ENCODE results near the gene ADAMTS19.

ADAMTS19 gene

GRCh38 chr5:129763651-129764050, 303.6 kb downstream of the ADAMTS19 start:
- no peak overlapping the region for H3K4me3 ChIP-seq (ENCODE audit: low read depth, low read length)
- TF ChIP-seq, protein P1, sequence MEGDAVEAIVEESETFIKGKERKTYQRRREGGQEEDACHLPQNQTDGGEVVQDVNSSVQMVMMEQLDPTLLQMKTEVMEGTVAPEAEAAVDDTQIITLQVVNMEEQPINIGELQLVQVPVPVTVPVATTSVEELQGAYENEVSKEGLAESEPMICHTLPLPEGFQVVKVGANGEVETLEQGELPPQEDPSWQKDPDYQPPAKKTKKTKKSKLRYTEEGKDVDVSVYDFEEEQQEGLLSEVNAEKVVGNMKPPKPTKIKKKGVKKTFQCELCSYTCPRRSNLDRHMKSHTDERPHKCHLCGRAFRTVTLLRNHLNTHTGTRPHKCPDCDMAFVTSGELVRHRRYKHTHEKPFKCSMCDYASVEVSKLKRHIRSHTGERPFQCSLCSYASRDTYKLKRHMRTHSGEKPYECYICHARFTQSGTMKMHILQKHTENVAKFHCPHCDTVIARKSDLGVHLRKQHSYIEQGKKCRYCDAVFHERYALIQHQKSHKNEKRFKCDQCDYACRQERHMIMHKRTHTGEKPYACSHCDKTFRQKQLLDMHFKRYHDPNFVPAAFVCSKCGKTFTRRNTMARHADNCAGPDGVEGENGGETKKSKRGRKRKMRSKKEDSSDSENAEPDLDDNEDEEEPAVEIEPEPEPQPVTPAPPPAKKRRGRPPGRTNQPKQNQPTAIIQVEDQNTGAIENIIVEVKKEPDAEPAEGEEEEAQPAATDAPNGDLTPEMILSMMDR (IDR thresholded peaks at IDR 0.05; ENCODE audit: low read depth, low read length), result no peak

DNA sequence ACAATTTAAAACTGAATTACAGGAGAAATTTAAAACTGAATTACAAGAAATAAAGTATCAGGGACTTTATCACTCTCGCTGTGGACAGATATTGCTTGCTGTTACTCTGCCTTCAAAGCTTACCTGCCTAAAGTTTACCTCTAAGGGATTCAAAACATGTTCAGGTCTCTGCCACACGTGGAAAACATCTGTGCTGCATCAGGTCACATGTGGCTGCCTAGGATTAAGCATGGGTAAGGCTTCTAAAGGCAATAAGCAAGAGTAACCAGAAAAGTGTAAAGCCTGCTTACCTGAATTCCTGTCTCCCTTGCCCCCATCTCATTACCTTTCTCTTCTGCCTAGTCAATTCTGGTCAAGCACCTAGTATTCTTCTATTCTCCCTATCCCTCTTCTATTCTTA, 306.7 kb downstream of the ADAMTS19 start:
- H3K4me3 ChIP-seq (ENCODE audit: low read depth, low read length), result no peak overlapping the region
- TF ChIP-seq, protein P1 (IDR thresholded peaks at IDR 0.05; ENCODE audit: low read depth, low read length), result no peak

DNA sequence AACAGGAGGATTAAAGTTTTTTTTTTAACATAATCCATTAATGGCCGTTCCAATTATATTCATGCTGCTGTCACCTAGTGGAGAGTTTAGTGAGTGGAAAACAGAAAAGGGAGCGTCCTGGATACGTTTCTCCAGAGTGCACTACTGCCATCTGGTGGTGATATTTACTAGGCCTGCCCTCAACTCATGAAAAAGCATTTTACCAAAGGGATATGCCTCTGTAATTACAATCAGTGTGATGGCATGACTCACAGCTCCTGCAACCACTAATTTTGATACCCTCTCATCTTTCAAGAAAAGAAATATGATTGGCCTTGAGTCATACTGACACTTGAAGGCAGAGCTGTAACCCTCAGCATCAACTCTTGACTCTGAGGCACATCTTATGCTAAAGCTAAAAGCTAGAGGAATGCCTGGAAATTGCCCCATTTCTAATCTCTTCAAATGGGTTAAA, 307.9 kb downstream of the ADAMTS19 start:
- TF ChIP-seq, protein P1 (IDR thresholded peaks at IDR 0.05; ENCODE audit: low read depth, low read length), result peak; percentile 78
- H3K4me3 ChIP-seq (ENCODE audit: low read depth, low read length), result no peak overlapping the region

GRCh38 chr5:129768735-129769134, 308.6 kb downstream of the ADAMTS19 start:
- TF ChIP-seq, protein P1 (IDR thresholded peaks at IDR 0.05; ENCODE audit: low read depth, low read length), result no peak
- no peak overlapping the region for H3K4me3 ChIP-seq (ENCODE audit: low read depth, low read length)

- no peak overlapping the region for H3K4me3 ChIP-seq (ENCODE audit: low read depth, low read length)
- TF ChIP-seq, protein P1 (IDR thresholded peaks at IDR 0.05; ENCODE audit: low read depth, low read length), result no peak
Measured at GRCh38 chr5:129770024-129770820, 310.1 kb downstream of the ADAMTS19 start.

DNA sequence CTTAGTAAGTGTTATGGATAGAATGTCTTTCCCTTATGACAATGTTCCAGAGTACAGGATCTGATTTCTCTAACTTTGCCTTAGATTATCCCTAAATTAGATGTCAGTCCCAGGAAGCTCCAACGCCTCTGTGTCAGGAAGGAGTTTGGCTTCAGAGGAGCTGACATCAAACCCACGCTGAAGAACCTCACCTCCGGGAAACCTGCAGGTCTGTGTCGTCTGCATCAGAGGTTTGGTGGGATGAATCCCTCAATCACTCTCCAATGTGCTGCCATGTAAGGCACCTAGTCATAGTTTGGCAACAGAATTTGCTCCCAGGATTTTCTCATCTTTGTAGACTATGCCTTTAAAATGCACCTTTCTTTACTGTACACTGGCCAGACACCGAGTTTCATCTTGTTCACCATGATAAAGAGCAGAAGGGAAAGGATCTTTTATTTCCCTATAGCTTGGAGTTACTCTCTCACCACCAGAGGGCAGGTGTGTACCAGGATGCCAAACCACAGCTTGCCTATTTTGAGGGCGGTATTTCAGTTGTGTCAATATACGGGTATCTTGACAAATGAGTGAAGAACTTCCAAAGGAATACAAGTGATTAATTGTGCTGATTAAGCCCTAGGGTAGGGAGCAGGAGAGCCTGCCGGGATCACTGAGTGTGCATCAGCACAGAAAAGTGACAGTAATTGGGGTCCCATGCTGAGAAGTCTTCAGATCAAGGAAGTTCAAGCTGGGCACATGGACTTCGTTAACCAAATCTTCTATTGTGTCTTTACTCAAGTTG, 311.1 kb downstream of the ADAMTS19 start:
- TF ChIP-seq, protein P1 (IDR thresholded peaks at IDR 0.05; ENCODE audit: low read depth, low read length), result peak; percentile 49; the same call in 1 of the 2 replicates
- H3K4me3 ChIP-seq (ENCODE audit: low read depth, low read length), result no peak overlapping the region

GRCh38 chr5:129773376-129773775, 313.3 kb downstream of the ADAMTS19 start:
- H3K4me3 ChIP-seq (ENCODE audit: low read depth, low read length), result no peak overlapping the region
- TF ChIP-seq, protein P1 (IDR thresholded peaks at IDR 0.05; ENCODE audit: low read depth, low read length), result no peak
